Activated naive CD4-positive, alpha-beta T cell treated with anti-CD3 and anti-CD28 coated beads, Interleukin-2, amount 10 ng/mL, durations not matched to agents 7 days and 5 days (primary cell): ENCODE measurements around the gene SIAH3.

Experiments
- CTCF ChIA-PET: fragments of 350-600 bp; sonication (Branson Sonifier 250); formaldehyde crosslinking; loops from one replicate; lab custom pipeline; 2021; ENCODE audit warnings: antibody characterized with exemption; lab: Charles Lee
- DNase-seq: peaks from one replicate; pipeline ENCODE4 v3.0.0-alpha.2; 2020
- H3K27ac Mint-ChIP-seq: one replicate; pipeline ENCODE4 v1.8.0; 2021; ENCODE audit warnings: mild to moderate bottlenecking, moderate library complexity, mixed read lengths
- H3K27me3 Mint-ChIP-seq: one replicate; pipeline ENCODE4 v1.8.0; 2021; ENCODE audit warnings: mild to moderate bottlenecking, mixed read lengths
- H3K36me3 Mint-ChIP-seq: one replicate; pipeline ENCODE4 v1.8.0; 2021; ENCODE audit warnings: mixed read lengths
- H3K4me1 Mint-ChIP-seq: one replicate; pipeline ENCODE4 v1.8.0; 2021; ENCODE audit warnings: mixed read lengths
- H3K4me3 Mint-ChIP-seq: one replicate; pipeline ENCODE4 v1.8.0; 2021; ENCODE audit warnings: mild to moderate bottlenecking, moderate library complexity, mixed read lengths
- H3K9me3 Mint-ChIP-seq: one replicate; pipeline ENCODE4 v1.8.0; 2021; ENCODE audit warnings: mixed read lengths

Gene SIAH3

DNA sequence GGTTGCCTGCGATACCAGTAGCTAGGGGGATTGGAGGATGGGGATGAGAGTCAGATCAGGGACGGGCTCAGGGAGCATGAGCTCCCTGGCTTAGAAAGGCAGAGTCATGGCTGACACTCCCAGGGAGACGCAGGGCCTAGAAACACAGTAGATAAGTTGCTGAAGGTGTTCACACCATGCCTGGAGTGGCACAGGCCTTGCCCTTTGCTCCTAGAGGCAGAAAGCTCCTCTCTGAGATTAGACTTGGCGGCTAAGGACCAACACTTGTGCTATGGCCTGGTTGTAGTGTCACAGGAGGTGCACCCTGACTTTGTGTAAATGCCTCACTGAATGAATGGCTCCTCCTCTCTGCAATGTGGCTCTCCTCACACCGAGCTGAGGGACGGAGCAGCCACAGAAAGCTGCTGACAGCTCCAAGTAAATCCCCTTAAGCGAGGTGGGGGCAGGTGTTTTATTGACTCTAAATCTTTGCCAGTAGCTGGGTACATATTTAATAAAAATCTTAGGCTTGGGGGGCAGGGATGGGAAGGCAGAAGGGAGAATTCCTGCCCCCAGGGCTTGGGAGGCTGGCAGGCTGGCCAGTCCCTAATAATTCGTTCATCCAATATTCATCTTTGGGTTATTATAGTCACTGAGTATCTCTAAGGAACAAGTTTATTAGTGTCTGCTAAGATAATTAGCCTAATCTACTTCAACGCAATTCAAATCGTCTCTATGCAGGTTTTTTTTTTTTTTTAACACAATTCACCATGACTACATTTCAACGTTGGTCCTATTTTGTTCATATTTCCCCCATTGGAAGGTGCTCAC, 54.9 kb downstream of the SIAH3 start:
- H3K27ac Mint-ChIP-seq: no peak overlapping the region
- no peak overlapping the region for H3K4me3 Mint-ChIP-seq
- H3K9me3 Mint-ChIP-seq: no peaks in the 10 kb centered on the region
- peaks cover 3% of the 10 kb centered on the region for H3K27me3 Mint-ChIP-seq
- DNase-seq: no peak
- peaks cover 5% of the 10 kb centered on the region for H3K4me1 Mint-ChIP-seq
- H3K36me3 Mint-ChIP-seq: no peaks in the 10 kb centered on the region
- CTCF ChIA-PET: no interaction called here

DNA sequence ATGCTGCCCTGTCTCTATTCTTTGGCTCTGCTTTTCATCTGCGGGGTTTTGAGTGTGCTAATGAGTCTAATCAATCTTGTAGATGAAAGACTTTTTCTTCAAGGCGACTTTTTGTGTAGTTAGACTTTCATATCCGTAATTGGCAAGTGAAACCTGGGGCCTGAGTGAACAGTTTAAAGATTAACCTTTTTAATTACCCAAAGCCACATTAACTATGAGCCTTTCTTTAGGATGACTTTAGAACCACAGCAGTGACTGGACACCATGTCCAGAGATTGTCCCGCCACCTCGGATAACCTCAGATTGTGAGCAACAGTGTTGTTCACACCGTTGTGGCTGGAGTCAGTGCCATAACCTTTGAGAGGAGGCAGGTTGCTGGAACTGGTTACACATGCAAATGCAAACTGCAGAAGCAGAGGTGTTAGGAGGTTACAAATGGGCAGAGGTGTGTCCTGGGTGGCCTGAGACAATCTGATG, 58.7 kb downstream of the SIAH3 start:
- Mint-ChIP-seq H3K27ac (no peak overlapping the region), H3K36me3 (no peaks in the 10 kb centered on the region)

DNA sequence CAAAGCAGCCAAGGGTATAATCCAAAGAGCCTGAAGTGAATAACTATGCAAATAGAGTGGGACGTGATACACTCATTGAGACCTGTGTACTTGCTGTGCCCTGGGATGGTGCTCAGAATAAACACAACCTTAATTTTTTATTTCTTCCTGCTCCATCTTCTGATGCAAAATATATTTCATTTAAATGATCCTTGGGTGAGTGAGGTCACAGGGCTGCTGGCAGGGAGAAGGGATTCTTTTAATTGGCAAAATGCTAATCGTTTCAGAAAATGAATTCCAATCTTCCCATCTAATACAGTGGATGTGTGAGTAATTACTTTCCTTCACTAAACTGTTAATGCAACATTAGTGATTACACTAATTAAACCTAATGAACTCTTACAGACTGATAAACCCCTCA, 63.5 kb downstream of the SIAH3 start:
- no peak for DNase-seq
- no peaks in the 10 kb centered on the region for H3K36me3 Mint-ChIP-seq
- no peaks in the 10 kb centered on the region for H3K9me3 Mint-ChIP-seq
- CTCF ChIA-PET: no interaction called here
- H3K4me1 Mint-ChIP-seq: peaks cover 5% of the 10 kb centered on the region
- H3K27ac Mint-ChIP-seq: no peak overlapping the region
- no peak overlapping the region for H3K4me3 Mint-ChIP-seq
- H3K27me3 Mint-ChIP-seq: peaks cover 4% of the 10 kb centered on the region

More for the DNA sequence above, 58.7 kb downstream of the SIAH3 start:
- CTCF ChIA-PET: no interaction called here
- no peak overlapping the region for H3K4me3 Mint-ChIP-seq
- H3K9me3 Mint-ChIP-seq: no peaks in the 10 kb centered on the region
- peaks cover 3% of the 10 kb centered on the region for H3K27me3 Mint-ChIP-seq
- no peak for DNase-seq
- peaks cover 5% of the 10 kb centered on the region for H3K4me1 Mint-ChIP-seq

DNA sequence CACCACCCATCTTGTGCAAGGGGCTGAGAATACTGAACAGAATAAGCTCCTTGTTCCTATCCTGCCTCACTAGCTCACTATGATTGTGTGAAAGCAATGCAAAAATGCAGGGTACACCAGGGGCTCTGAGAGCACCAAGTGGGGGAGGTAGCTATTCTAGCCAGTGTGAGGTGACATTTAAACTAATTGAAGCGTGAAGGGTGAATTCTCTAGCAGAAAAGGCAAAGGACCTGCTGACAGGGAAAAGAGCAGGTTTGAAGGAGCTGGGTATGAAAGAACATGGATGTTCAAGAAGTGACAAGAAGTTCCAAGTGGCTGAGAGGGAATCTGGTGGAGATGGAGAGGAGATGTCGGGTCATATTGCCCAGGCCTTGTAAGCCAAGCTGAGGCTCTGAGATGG, 64.2 kb downstream of the SIAH3 start:
- no peak for DNase-seq
- CTCF ChIA-PET: no interaction called here

DNA sequence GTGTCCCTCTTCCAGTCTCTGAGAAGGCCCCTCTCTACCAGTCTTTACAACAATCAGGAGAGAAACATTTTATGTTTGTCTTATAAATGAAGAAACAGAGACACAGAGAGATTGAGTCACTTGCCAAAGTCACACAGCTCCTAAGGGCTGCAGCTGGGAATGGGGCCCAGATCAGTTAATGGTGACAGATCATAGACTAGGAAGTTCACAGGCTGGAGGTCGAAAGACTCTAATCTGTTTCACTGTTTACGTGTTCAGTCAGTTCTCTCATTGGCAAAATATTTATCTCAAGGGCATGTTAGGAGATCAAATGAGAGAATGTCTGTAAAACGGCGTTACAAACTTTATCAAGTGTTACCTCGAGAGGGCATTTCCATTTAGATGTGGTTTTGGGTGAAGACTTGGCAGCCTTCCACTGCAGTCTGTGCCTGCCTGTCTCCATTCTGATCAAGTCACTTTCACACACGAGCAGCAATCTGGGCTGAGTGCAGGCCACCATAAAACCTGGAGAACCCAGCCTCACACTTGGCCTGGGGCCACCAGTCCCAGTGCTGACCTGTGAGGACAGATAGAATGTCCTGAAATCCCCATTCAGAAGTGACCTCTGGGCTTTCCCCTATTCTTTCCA, 65.1 kb downstream of the SIAH3 start:
- CTCF ChIA-PET: no interaction called here
- Mint-ChIP-seq H3K36me3 (no peaks in the 10 kb centered on the region), H3K4me3 (no peak overlapping the region), H3K27me3 (peaks cover 4% of the 10 kb centered on the region), H3K27ac (no peak overlapping the region), H3K4me1 (peaks cover 5% of the 10 kb centered on the region), H3K9me3 (no peaks in the 10 kb centered on the region)
- no peak for DNase-seq

More for the DNA sequence above, 64.2 kb downstream of the SIAH3 start:
- no peaks in the 10 kb centered on the region for H3K36me3 Mint-ChIP-seq
- no peaks in the 10 kb centered on the region for H3K4me1 Mint-ChIP-seq
- no peaks in the 10 kb centered on the region for H3K9me3 Mint-ChIP-seq
- no peak overlapping the region for H3K4me3 Mint-ChIP-seq
- peaks cover 4% of the 10 kb centered on the region for H3K27me3 Mint-ChIP-seq
- H3K27ac Mint-ChIP-seq: no peak overlapping the region

DNA sequence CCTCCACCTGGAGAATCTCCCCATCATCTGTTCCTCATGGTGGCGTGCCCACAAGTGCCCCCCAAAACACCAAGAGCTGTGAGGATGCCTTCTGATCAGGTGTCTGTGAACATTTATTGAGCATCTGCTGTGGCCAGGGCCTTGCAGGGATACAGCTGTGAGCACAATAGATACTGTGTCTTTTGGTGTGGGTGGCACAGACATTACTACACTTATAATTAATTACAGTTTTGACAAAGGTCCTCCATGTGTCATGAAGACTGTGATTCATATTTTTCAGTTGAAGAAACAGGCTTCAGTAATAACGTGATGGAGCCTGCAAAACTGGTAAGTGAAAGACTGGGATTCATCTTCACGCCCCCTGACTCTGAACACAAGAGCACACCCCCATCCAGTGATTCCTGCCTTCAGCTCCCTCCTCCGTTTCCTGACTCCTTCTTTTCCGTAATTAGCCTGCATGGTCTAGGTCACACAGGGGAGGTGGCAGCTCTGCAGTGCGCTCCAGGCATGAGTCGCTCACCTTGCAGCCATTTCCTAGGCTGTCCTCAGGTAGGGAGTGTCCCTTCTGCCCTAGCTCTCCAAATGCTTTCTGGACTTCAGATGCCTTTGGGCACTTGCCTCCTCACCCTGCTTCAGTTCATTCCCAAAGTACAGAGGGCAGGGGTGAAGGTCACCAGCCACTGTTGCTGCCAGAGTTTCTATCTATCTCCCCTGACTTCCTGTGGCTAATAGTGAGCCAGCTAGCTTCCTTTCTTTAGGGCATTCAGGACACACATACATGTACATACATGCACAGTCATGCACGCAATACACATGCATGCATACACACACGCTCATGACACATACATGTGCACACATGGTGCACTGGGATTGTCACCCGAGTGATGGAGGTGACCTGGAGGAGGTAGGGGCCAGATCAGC, 66.5 kb downstream of the SIAH3 start:
- CTCF ChIA-PET: no interaction called here
- Mint-ChIP-seq H3K27me3 (peaks cover 4% of the 10 kb centered on the region), H3K9me3 (no peaks in the 10 kb centered on the region), H3K36me3 (no peaks in the 10 kb centered on the region), H3K4me1 (peaks cover 5% of the 10 kb centered on the region), H3K27ac (no peak overlapping the region), H3K4me3 (no peak overlapping the region)
- DNase-seq: no peak

DNA sequence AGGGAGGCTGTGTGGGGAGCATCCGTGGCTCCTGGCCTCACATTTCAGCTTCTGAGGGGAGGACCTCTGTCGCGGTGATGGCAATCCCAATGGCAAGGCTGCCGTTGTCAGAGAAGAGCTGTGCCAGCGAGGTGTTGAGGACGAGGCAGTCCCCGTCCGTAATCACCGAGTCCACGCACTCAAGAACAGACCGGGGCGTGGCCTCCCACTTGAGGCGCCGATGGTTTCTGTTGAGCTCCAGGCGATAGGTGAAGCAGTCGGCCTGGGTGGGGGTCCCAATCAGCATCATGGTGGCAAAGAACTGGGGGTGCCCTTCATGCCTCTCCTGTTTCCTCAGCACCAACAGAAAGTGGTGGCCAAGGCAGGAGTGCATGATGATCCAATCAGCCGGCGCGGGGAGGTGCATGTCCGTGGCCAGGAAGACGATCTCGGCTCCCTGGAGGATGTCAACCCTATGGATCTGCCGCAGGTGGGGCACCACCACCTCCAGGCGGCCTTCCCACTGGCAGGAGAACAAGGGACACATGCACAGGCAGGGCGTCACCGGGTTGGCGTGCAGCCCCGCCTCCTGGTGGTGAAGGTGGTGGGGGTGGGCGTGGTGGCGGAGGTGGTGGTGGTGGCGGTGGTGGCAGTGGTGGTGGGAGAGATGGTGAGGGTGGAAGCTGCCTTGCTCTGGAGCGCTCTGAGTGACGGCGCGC, 68.1 kb downstream of the SIAH3 start:
- peaks cover 5% of the 10 kb centered on the region for H3K4me1 Mint-ChIP-seq
- CTCF ChIA-PET: no interaction called here

DNA sequence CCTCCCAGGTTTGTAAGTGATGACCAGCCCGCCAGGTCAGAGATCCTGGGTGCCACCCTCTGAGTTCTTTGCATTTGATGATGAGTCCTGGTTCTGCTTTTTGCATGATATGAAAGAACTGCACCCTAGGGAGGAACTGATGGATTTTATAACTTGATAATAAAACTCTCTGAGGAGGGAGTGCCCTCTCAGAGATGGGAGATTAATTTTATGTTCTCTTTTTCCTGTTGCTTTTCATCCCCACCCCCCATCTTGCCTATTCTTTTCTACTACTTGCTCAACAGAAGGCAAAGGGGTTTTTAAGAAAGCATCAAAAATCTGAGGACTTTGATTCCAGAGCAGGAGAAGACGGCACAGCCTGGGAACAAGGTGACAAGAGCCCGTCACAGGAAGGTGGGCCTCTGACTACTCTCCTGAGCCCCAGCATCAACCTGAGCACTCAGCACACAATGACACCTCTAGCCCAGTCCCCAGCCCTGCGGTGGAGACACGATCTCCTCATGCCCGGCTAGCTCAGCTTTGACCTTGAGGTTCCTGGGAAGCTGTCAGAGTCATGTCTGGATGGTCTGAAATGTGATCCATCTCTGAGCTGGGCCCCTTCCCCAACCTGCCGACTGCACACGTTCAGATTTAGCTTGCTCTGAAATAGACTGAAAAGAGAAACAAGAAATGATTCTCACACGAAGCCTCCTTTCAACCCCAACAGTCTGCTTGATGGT, 69.1 kb downstream of the SIAH3 start:
- Mint-ChIP-seq H3K4me3 (no peak overlapping the region), H3K36me3 (no peaks in the 10 kb centered on the region), H3K27ac (no peak overlapping the region), H3K27me3 (peaks cover 4% of the 10 kb centered on the region), H3K4me1 (peaks cover 5% of the 10 kb centered on the region), H3K9me3 (no peaks in the 10 kb centered on the region)
- no peak for DNase-seq
- CTCF ChIA-PET: no interaction called here

More for the DNA sequence above, 68.1 kb downstream of the SIAH3 start:
- DNase-seq: no peak
- Mint-ChIP-seq H3K4me3 (no peak overlapping the region), H3K36me3 (no peaks in the 10 kb centered on the region), H3K27ac (no peak overlapping the region), H3K9me3 (no peaks in the 10 kb centered on the region), H3K27me3 (peaks cover 4% of the 10 kb centered on the region)

DNA sequence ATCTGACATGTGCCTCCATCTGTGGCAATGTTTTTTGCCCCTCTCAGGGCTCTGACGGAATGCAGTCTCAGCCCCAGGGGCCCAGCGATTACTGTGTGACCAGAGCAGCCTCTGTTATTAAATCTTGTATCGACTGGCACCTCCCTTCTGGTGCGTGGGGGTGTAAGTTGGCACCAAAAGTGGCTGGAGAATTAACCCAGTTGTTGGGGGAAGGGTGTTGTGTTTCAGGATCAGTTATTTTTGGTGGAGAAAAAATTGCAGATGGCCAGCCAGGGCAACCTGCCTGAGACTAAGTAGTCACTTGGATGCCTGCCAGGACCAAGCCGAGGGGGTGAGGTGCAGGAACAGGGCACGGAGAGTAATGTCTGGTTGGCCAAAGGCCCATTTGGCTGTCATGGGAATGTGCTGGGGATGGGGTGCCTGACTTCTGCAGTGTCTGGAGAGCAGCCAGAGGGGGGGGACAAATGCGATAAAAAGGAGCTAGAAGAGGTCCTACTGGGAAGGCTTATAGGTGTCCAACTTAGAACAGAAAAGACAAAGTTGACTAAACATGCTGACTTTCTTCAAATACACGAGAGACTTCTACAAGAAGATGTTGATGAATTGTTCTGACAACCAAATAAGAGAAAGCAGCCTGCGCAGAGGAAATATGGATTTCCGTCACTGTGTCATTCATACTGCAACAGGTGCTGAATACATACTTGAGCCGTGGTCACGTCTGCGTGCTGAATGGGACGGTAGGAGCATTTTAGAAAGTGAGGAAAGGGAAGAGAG, 69.8 kb downstream of the SIAH3 start:
- Mint-ChIP-seq H3K27ac (no peak overlapping the region), H3K4me3 (no peak overlapping the region), H3K4me1 (peaks cover 5% of the 10 kb centered on the region), H3K27me3 (peaks cover 2% of the 10 kb centered on the region), H3K36me3 (no peaks in the 10 kb centered on the region), H3K9me3 (no peaks in the 10 kb centered on the region)
- CTCF ChIA-PET: no interaction called here
- DNase-seq: no peak

DNA sequence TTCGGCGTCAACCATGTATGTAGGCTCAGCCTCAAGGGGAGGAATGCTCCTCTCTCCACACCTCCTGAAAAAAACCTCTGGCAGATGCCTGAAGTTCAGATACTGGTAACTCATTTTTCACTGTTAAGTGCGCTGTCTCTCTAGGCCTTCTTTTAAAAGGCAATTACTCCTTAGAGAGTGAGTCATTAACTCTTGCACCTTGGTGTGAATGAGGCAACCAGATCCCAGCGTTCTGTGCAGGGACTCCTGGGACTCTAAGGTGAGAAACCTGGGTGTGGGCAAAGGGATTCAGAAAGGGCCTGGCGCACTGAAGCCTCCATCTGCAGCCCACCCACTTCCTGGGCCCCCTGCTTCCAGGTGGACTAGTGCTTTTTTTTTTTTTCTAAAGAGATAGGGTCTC, 71.7 kb downstream of the SIAH3 start:
- H3K27me3 Mint-ChIP-seq: peaks cover 4% of the 10 kb centered on the region
- peaks cover 5% of the 10 kb centered on the region for H3K4me1 Mint-ChIP-seq
- no peak overlapping the region for H3K27ac Mint-ChIP-seq
- H3K36me3 Mint-ChIP-seq: no peaks in the 10 kb centered on the region
- DNase-seq: no peak
- no peaks in the 10 kb centered on the region for H3K9me3 Mint-ChIP-seq
- no peak overlapping the region for H3K4me3 Mint-ChIP-seq
- CTCF ChIA-PET: no interaction called here

DNA sequence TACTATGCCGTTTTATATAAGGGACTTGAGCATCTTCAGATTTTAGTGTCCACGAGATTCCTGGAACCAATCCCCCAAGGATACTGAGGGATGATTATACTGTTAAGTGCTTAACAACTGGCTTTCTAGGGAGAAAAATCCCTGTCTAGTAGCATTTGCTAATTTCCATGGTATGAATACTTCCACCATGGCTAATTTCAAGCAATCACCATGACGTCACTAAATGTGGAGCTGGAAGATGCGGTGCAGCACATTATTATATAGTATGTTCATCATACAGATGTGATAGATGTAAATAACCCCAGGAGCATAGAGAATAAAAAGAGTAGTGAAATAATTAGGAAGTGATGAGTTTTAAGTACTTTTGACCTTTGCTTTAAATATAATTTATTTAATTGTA, 72.7 kb downstream of the SIAH3 start:
- CTCF ChIA-PET: no interaction called here
- Mint-ChIP-seq H3K27me3 (peaks cover 8% of the 10 kb centered on the region), H3K36me3 (no peaks in the 10 kb centered on the region), H3K27ac (no peak overlapping the region), H3K4me1 (peaks cover 5% of the 10 kb centered on the region), H3K9me3 (no peaks in the 10 kb centered on the region), H3K4me3 (no peak overlapping the region)
- DNase-seq: no peak

DNA sequence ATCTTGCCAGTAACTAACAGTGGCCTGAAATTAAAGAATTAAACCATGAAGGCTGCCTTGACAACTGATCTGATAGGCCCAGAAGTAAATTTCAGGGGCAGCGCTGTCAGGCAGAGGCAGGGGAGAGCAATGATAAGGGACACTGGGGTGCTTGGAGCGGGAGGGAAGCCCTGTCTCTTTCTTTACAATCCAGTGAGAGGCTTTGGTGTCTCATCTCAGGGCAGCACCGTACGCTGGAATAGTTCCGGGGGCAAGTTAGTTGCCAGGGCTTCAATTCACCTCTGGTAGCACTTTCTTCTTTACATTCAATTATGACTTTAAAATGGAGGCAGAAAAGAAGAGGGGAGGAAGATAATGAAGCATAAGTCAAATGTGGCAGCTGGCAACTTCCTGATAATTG, 74.8 kb downstream of the SIAH3 start:
- Mint-ChIP-seq H3K27ac (no peak overlapping the region), H3K27me3 (peaks cover 12% of the 10 kb centered on the region), H3K4me1 (peaks cover under 1% of the 10 kb centered on the region), H3K36me3 (no peaks in the 10 kb centered on the region), H3K4me3 (no peak overlapping the region), H3K9me3 (no peaks in the 10 kb centered on the region)
- no peak for DNase-seq
- CTCF ChIA-PET: no interaction called here
